Right cardiac atrium (tissue), 5 donors: Measurements from ENCODE around the gene HMCN1. TPM values are rescaled to one million over a fixed set of nuclear protein-coding genes. Genes with fewer than 3 reads are reported as not detected.

Source experiments
- ATAC-seq, 2 donors: fragments of 200-7000 bp; cut with Tn5 transposase; one replicate each; pipeline versions ENCODE4 v1.8.0 to v1.9.1; 2020; ENCODE audit warnings: moderate library complexity in 2 of 2, mild to moderate bottlenecking in 1 of 2
- DNase-seq, 3 donors: peaks; one replicate each; pipeline ENCODE4 v3.0.0-alpha.2; 2020
- H3K27ac ChIP-seq: one replicate; pipeline ENCODE4 v1.5.1; 2013; ENCODE audit warnings: mild to moderate bottlenecking, low read length, control low read depth, moderate library complexity
- H3K27me3 ChIP-seq: one replicate; pipeline ENCODE4 v1.6.1; 2013; ENCODE audit not compliant: control insufficient read depth, insufficient read depth
- H3K4me1 ChIP-seq: one replicate; pipeline ENCODE4 v1.6.1; 2013; ENCODE audit warnings: low read length; ENCODE audit not compliant: control insufficient read depth, insufficient read depth
- H3K4me3 ChIP-seq: one replicate; pipeline ENCODE4 v1.5.1; 2013; ENCODE audit warnings: low read length, control low read depth
- H3K9me3 ChIP-seq: one replicate; pipeline ENCODE4 v1.6.1; 2013; ENCODE audit warnings: low read length; ENCODE audit not compliant: control insufficient read depth
- WGBS: extraction: QIAGEN DNeasy Blood & Tissue Kit; methylation state at CpG from one replicate; pipeline ENCODE4 v1.1.7; 2013; 5-methylcytosine and 5-hydroxymethylcytosine counted together
- intact Hi-C, 4 donors: fragments of 100-400 bp; cut with DNase I; formaldehyde crosslinking; loops; one replicate each; pipeline versions ENCODE4 v1.11.0 to v1.14.0; 2022 to 2023
- polyA plus RNA-seq: library from polyadenylated mRNA; stranded (reverse); fragments of 200-250 nt; gene quantifications from one replicate; pipeline ENCODE4 v1.2.3, GENCODE V29; 2013
- total RNA-seq, 4 donors: library from RNA; stranded (reverse); fragmentation: NEBNext Ultra II Directional; extraction: Animal tissue kit (Norgen Biotek cat#: 25700); gene quantifications; one replicate each; pipeline ENCODE4 v1.2.1, GENCODE V29; 2021
- donor health status: healthy with polysubstance abuse.
- donor health status: DM: no; HTN: yes; CAD: no.
- donor health status: DM: no; HTN: no; CAD: no.
- donor health status: DM: no; HTN: yes; CAD: no; lungs with severe emphysema.
- donor health status: DM: yes; HTN: yes; CAD: no.

Gene HMCN1
- total and polyA plus RNA-seq, 5 donors = 4.0 to 17.1 (median 14.8) TPM

DNA sequence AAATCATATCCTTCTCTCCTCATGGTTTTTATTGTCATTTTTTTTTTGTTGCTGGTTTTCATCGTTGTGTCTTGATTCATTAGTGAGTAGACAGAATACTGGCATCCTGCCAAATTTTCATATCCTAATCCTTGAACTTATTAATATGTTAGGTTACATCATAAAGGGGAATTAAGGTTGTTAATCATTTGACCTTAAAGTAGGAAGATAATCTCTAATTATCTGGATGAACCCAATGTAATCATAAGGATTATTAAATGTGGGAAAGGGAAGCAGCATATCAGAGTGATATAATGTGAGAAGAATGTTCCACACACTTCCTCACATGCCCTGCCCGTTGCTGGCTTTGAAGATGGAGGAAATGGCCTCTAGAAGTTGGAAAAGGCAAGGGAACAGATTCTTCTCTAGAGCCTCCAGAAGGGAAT lies 299.7 kb downstream of the HMCN1 start:
- intact Hi-C loops = no loop called here
- DNase-seq (peak in 2 of 3 donors; percentile 23 to 47), ATAC-seq (peak; percentile 64 to 91)
- 15% methylated on average over 2 of the region's 2 CpGs for WGBS
- H3K4me3 ChIP-seq = no peak overlapping the region
- H3K4me1 ChIP-seq = no peaks in the 10 kb centered on the region
- H3K27ac ChIP-seq = no peak overlapping the region
- no peaks in the 10 kb centered on the region for H3K27me3 ChIP-seq
- no peaks in the 10 kb centered on the region for H3K9me3 ChIP-seq

DNA sequence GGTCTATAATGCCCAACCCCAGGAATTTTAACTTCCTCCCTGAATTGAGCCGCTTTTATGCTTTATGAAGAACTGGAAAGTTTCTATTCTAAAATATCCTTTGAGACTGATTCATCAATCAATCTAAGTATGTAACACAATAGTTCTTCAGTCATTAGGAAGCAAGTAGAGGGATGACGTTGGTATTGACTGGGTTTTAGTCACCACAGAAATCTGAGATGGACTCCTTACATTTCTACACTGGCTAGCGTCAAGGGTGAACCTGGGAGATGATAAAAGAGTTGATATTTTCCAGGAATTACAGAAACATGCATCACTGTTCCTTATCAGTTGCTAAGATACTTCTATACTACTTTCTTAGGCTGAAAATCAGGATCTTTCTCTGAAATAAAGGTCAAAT lies 308.0 kb downstream of the HMCN1 start:
- H3K27me3 ChIP-seq = no peaks in the 10 kb centered on the region
- H3K4me3 ChIP-seq = no peak overlapping the region
- no peak overlapping the region for H3K27ac ChIP-seq
- H3K9me3 ChIP-seq = no peaks in the 10 kb centered on the region
- intact Hi-C loops = no loop called here
- 81% methylated on average over 3 of the region's 3 CpGs for WGBS
- no peaks in the 10 kb centered on the region for H3K4me1 ChIP-seq
- no peak for ATAC-seq
- no peak for DNase-seq

DNA sequence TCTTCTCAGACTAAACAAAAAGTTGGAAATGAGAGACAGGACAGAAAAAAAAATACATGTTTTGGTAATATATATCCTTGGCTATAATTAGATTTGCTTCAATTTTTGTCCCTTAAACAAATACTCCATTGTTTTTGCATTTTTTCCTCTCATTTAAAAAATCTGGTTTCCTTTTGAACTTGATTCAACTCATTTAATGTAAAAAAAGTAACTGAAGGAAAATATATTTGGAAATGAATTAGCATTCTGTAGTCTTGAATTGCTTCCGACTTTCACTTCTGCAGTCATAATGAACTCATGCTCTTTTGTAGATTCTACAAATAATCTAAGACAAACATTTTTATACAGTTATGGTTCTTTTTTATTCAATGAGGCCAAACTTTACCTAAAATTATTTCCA lies 309.1 kb downstream of the HMCN1 start:
- 25% methylated on average over 1 of the region's 1 CpG for WGBS
- no peak overlapping the region for H3K27ac ChIP-seq

DNA sequence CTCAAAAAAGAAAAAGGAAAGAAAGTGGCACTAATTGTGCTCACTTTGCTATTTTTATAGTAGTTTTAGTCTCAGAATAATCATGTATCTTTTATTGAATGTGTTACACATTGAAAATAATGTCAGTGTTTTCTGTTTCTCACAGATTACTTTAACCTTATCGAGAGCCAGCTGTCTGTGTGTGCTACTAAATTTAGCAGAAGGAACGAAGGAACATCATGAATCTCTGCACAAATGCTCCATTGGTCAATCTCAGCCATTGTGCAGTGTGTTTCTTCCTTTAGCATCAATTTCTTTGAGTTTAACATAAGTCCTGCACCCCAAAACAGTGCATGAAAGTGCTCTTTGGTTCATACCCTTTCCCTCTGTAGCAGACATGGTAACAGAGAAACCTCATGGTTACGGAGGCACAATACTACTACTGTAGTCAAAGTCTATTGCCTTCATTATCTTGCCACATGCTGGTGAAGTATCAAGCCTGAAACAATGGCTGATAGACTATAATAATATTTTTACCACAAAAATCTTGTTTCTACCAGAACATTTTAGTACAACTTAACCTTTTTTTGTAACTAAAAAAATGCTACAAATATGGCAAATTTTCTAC lies 310.0 kb downstream of the HMCN1 start:
- WGBS = 40% methylated on average over 3 of the region's 3 CpGs
- Histone ChIP-seq H3K27ac (no peak overlapping the region), H3K4me3 (no peak overlapping the region), H3K4me1 (no peaks in the 10 kb centered on the region), H3K27me3 (no peaks in the 10 kb centered on the region), H3K9me3 (no peaks in the 10 kb centered on the region)
- DNase-seq = no peak
- intact Hi-C loops = no loop called here
- ATAC-seq = peak in 1 of 2 donors; percentile 50

More for the DNA sequence above, 309.1 kb downstream of the HMCN1 start:
- ATAC-seq = no peak
- Histone ChIP-seq H3K27me3 (no peaks in the 10 kb centered on the region), H3K9me3 (no peaks in the 10 kb centered on the region), H3K4me1 (no peaks in the 10 kb centered on the region), H3K4me3 (no peak overlapping the region)
- no peak for DNase-seq
- intact Hi-C loops = no loop called here

DNA sequence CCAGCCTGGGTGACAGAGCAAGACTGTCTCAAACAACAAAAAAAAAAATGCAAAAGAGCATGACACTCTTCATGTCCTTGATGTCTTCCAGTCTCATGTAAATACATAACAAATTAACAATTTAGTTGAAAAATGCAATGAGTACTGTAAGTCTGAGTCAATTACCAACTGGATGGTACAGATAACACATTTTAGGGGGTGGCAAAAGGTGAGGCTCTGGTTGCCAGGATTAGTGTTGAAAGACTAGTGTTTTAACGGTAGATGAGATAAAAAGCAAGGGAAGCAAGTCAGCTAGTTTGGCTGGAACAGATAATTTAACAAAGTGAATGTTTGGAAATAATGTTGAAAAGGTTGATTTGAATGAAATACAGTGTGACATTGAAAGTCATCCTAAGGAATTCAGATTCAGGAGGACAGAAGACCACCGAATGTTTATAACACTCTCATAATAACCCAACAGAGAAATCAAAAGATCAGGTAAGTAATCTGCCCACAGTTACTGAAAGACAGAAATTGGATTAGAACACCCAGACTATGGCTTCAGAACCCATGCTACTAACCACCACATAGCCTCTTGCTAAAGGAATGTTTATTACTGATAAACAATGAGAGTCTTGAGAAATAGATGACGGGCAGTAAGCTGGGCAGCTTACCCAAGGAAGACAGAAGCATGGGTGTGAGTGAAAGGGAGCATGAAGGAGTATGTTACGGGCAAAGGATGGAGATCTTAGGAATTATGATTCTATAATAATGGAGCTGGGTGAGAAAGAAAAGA lies 312.4 kb downstream of the HMCN1 start:
- 84% methylated on average over 4 of the region's 4 CpGs for WGBS
- DNase-seq (no peak), ATAC-seq (no peak)
- Histone ChIP-seq H3K4me3 (no peak overlapping the region), H3K27me3 (no peaks in the 10 kb centered on the region), H3K27ac (no peak overlapping the region), H3K4me1 (no peaks in the 10 kb centered on the region), H3K9me3 (no peaks in the 10 kb centered on the region)
- intact Hi-C loops = no loop called here

DNA sequence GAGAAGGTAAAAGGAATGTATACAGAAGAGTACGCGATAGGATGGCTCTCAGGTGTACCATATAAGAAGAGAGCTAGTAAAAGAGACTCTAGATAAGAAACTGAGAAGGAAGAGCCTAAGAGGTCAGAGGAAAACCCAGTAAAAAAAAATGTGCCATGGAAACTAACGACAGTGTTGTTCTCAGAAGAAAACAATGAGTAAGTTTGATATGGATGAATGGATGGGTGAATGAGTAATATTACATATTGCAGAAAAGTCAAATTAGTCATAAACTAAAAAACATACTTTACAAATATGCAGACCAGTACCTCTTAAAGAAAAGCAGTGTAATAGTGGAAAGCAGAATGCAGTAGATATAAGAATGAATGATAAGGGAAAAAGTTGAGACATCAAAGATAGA lies 316.2 kb downstream of the HMCN1 start:
- intact Hi-C loops = no loop called here
- ATAC-seq (no peak), DNase-seq (no peak)
- Histone ChIP-seq H3K4me3 (no peak overlapping the region), H3K4me1 (no peaks in the 10 kb centered on the region), H3K9me3 (no peaks in the 10 kb centered on the region), H3K27ac (no peak overlapping the region), H3K27me3 (no peaks in the 10 kb centered on the region)
- WGBS = 88% methylated on average over 3 of the region's 3 CpGs

DNA sequence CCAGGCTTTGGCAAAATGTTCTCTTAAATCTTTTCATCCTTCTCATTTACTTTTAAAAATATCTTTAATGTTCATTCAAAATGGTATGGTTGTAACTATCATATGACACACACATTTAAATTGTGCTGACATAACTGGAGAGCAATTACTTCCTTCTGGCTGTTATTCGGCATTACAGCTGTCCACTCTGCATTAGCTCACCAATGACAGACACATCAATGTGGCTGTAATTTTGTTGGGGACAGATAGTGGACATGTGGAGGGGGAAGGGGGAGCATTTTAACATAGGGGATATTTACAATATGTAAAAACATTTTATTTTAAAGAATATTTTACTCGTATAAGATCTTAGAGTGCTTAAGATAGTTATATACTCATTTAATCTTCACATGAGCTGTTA lies 319.8 kb downstream of the HMCN1 start:
- DNase-seq (no peak), ATAC-seq (no peak)
- no peaks in the 10 kb centered on the region for H3K4me1 ChIP-seq
- intact Hi-C loops = no loop called here
- no peak overlapping the region for H3K27ac ChIP-seq
- 77% methylated on average over 2 of the region's 2 CpGs for WGBS
- H3K9me3 ChIP-seq = no peaks in the 10 kb centered on the region
- H3K27me3 ChIP-seq = no peaks in the 10 kb centered on the region
- no peak overlapping the region for H3K4me3 ChIP-seq

DNA sequence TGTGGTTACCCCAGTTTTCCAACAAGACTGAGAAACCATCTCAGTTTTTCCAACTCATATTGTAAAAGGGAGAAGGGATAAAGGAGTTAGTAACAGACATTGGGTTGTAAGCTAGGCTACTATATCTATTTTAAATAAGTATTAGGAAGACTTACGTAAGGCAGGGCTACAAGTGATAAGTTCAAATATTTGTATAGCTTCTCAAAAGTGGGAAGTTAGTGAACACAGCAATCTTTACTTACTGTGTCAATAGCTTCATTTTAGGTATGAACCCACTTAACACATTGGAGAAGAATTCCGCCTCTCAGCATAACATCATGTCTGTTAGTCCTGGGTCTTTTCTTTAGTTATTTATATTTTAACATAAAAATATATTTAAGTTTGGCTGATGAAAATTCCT lies 320.7 kb downstream of the HMCN1 start:
- Histone ChIP-seq H3K9me3 (no peaks in the 10 kb centered on the region), H3K4me1 (no peaks in the 10 kb centered on the region), H3K4me3 (no peak overlapping the region), H3K27ac (no peak overlapping the region), H3K27me3 (no peaks in the 10 kb centered on the region)
- 100% methylated on average over 2 of the region's 2 CpGs for WGBS
- ATAC-seq = no peak
- intact Hi-C loops = no loop called here
- DNase-seq = no peak

DNA sequence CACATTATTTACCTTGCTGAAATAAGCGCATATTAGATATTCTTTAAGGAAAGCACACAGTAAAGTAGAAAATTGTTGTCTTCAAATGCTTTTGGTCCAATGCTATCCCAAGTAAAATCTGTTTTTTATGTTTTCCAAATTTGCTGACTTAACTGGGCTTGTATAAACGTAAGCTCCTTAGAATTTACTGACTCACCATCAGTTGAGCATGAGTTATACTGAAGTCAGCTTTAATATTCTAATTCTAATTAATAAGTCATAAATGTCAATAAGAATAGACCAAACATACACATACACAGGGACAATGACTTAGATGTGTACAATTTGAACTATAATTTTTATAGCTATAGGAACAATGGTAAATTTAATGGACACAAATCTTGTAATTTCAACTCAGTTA lies 321.7 kb downstream of the HMCN1 start:
- WGBS = 69% methylated on average over 2 of the region's 2 CpGs
- H3K27ac ChIP-seq = no peak overlapping the region
- no peak overlapping the region for H3K4me3 ChIP-seq
- H3K4me1 ChIP-seq = no peaks in the 10 kb centered on the region
- H3K9me3 ChIP-seq = no peaks in the 10 kb centered on the region
- intact Hi-C loops = no loop called here
- no peak for ATAC-seq
- H3K27me3 ChIP-seq = no peaks in the 10 kb centered on the region
- no peak for DNase-seq

DNA sequence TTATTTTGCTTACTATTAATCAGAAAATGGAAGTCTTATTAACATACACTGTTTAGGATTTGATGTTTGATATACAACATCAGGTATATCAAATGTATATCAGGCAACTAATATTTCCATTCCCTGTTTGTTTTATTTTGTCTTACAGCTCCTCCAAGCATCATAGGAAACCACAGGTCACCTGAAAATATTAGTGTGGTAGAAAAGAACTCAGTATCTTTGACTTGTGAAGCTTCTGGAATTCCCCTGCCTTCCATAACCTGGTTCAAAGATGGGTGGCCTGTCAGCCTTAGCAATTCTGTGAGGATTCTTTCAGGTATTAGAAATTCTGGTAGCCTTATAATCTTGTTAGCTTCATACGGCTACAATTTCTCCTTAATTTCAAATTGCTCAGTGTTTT lies 322.9 kb downstream of the HMCN1 start:
- intact Hi-C loops = no loop called here
- Histone ChIP-seq H3K9me3 (no peaks in the 10 kb centered on the region), H3K27me3 (no peaks in the 10 kb centered on the region), H3K4me3 (no peak overlapping the region), H3K27ac (no peak overlapping the region), H3K4me1 (no peaks in the 10 kb centered on the region)
- no peak for ATAC-seq
- no peak for DNase-seq
- WGBS = 95% methylated on average over 1 of the region's 1 CpG

DNA sequence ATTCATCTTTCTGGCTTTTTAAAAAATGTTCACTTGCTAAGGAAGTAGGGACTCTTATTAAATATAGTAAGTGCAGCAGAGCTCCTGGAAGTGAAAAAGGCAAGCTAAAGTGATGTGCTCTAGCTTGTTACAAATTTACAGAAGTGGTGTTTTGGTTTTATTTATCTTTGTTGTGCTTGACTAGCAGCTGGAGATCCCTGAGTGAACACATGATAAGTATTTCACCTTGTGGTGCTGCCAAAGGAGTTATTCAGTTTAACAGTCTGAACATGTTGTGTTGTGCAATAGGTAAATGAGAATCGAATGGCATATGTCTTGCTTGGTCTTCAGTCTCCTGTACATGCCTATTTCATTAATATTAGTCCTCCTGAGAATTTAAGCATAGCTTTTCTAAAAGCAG lies 325.1 kb downstream of the HMCN1 start:
- ATAC-seq = peak; percentile 69 to 71
- Histone ChIP-seq H3K27me3 (no peaks in the 10 kb centered on the region), H3K4me1 (no peaks in the 10 kb centered on the region), H3K27ac (no peak overlapping the region), H3K4me3 (no peak overlapping the region), H3K9me3 (no peaks in the 10 kb centered on the region)
- intact Hi-C loops = no loop called here
- DNase-seq = no peak
- WGBS = 49% methylated on average over 1 of the region's 1 CpG
